NCI-H2081 (cell line): ENCODE measurements around the gene UNC13B.

Experiments
- DNase-seq, 2 experiments: peaks; one replicate each; lab custom pipeline; 2025; lab: John Stamatoyannopoulos, UW

UNC13B gene

GRCh38 chr9:35431467-35431866 lies 269.7 kb downstream of the UNC13B start:
- DNase-seq: no peak

- no peak for DNase-seq
Observed at GRCh38 chr9:35432076-35432475, 270.3 kb downstream of the UNC13B start.

- no peak for DNase-seq
Observed at GRCh38 chr9:35436933-35437332, 275.1 kb downstream of the UNC13B start.

- no peak for DNase-seq
Observed at GRCh38 chr9:35446012-35446411, 284.2 kb downstream of the UNC13B start.

GRCh38 chr9:35448496-35448895 lies 286.7 kb downstream of the UNC13B start:
- DNase-seq: no peak

GRCh38 chr9:35452481-35452880 lies 290.7 kb downstream of the UNC13B start:
- DNase-seq: no peak

- peak in 1 of 2 experiments; percentile 23 for DNase-seq
Observed at GRCh38 chr9:35453786-35454185, 292.0 kb downstream of the UNC13B start.
